PC-3 (cell line): ENCODE data around the gene DLG2.

Experiments used
- CTCF ChIP-seq: fragments of 300-600 bp; sonication (generic); conservative IDR thresholded peaks from 2 replicates; pipeline ENCODE4 v1.5.1; 2017; ENCODE audit warnings: antibody characterized with exemption, low read depth, mild to moderate bottlenecking, low read length
- EZH2 ChIP-seq: fragments of 300-600 bp; sonication (generic); IDR thresholded peaks from one replicate; pipeline ENCODE4 v1.6.1; 2017; ENCODE audit warnings: antibody characterized with exemption, mild to moderate bottlenecking, low read length; ENCODE audit not compliant: unreplicated experiment

- TF ChIP-seq CTCF, result no peak
- TF ChIP-seq EZH2, result no peak
Measured at GRCh38 chr11:83840326-83840725, 1786.8 kb downstream of the DLG2 start.
